GM18517 (cell line): Measurements from ENCODE around the gene BAHCC1.

Experiments
- ATAC-seq: cut with Tn5 transposase; IDR thresholded peaks from one replicate; pipeline ENCODE4 v1.9.1; 2021; ENCODE audit warnings: mild to moderate bottlenecking, moderate library complexity; ENCODE audit not compliant: unreplicated experiment

BAHCC1 gene

GRCh38 chr17:81366648-81367047 is 28.6 kb upstream of the BAHCC1 start:
- no peak for ATAC-seq

GRCh38 chr17:81367171-81367570 is 28.1 kb upstream of the BAHCC1 start:
- no peak for ATAC-seq

GRCh38 chr17:81368161-81369022 is 26.9 kb upstream of the BAHCC1 start:
- no peak for ATAC-seq

- ATAC-seq: no peak
Observed at GRCh38 chr17:81370294-81370693, 25.0 kb upstream of the BAHCC1 start.

- no peak for ATAC-seq
Observed at GRCh38 chr17:81371910-81372760, 23.1 kb upstream of the BAHCC1 start.

- no peak for ATAC-seq
Observed at GRCh38 chr17:81373536-81374160, 21.6 kb upstream of the BAHCC1 start.

- ATAC-seq: no peak
Observed at GRCh38 chr17:81374890-81375289, 20.4 kb upstream of the BAHCC1 start.

- no peak for ATAC-seq
Observed at GRCh38 chr17:81376946-81377714, 18.1 kb upstream of the BAHCC1 start.

- ATAC-seq: no peak
Observed at GRCh38 chr17:81378941-81379511, 16.2 kb upstream of the BAHCC1 start.

GRCh38 chr17:81379523-81379942 is 15.7 kb upstream of the BAHCC1 start:
- ATAC-seq: no peak

GRCh38 chr17:81380131-81380530 is 15.1 kb upstream of the BAHCC1 start:
- no peak for ATAC-seq

- ATAC-seq: no peak
Observed at GRCh38 chr17:81380666-81381518, 14.4 kb upstream of the BAHCC1 start.

- no peak for ATAC-seq
Observed at GRCh38 chr17:81381632-81382577, 13.4 kb upstream of the BAHCC1 start.

- no peak for ATAC-seq
Observed at GRCh38 chr17:81382851-81383250, 12.4 kb upstream of the BAHCC1 start.

GRCh38 chr17:81383504-81384421 is 11.5 kb upstream of the BAHCC1 start:
- no peak for ATAC-seq

- ATAC-seq: no peak
Observed at GRCh38 chr17:81384929-81385319, 10.3 kb upstream of the BAHCC1 start.
